SK-N-SH treated with all-trans-retinoic acid at 6 μM for 48 hours (cell line): Measurements from ENCODE around the gene PSMB7.

Experiments
- ARNTL ChIP-seq: fragments of 450-650 bp; formaldehyde crosslinking; IDR thresholded peaks from 2 replicates; pipeline ENCODE4 v1.5.0; 2020; ENCODE audit warnings: low read depth, mild to moderate bottlenecking, moderate library complexity, borderline replicate concordance
- GLIS3 ChIP-seq: fragments of 250-450 bp; sonication (Bioruptor Pico); IDR thresholded peaks from 2 replicates; pipeline ENCODE4 v1.5.0; 2020; ENCODE audit warnings: mild to moderate bottlenecking, moderate library complexity
- ISL1 ChIP-seq: fragments of 250-450 bp; sonication (Bioruptor Pico); IDR thresholded peaks from 2 replicates; pipeline ENCODE4 v2.1.2; 2022; ENCODE audit warnings: mild to moderate bottlenecking, moderate library complexity
- PATZ1 ChIP-seq: fragments of 250-450 bp; sonication (Bioruptor Pico); IDR thresholded peaks from 2 replicates; pipeline ENCODE4 v1.8.0; 2020; ENCODE audit warnings: mild to moderate bottlenecking, moderate library complexity, borderline replicate concordance
- RARB ChIP-seq: fragments of 250-450 bp; sonication (Bioruptor Pico); IDR thresholded peaks from 2 replicates; pipeline ENCODE4 v1.8.0; 2021; ENCODE audit warnings: mild to moderate bottlenecking, moderate library complexity
- SNAI2 ChIP-seq: fragments of 250-450 bp; sonication (Bioruptor Pico); IDR thresholded peaks from 2 replicates; pipeline ENCODE4 v1.5.0; 2020; ENCODE audit warnings: mild to moderate bottlenecking, moderate library complexity
- ZFP3 ChIP-seq: fragments of 250-450 bp; sonication (Bioruptor Pico); IDR thresholded peaks from 2 replicates; pipeline ENCODE4 v1.5.0; 2020; ENCODE audit warnings: mild to moderate bottlenecking, moderate library complexity
- ZNF565 ChIP-seq: fragments of 450-650 bp; formaldehyde crosslinking; conservative IDR thresholded peaks from 2 replicates; pipeline ENCODE4 v1.5.0; 2020; ENCODE audit warnings: low read depth, mild to moderate bottlenecking, moderate library complexity
- ZNF8 ChIP-seq: fragments of 450-650 bp; formaldehyde crosslinking; IDR thresholded peaks from 2 replicates; pipeline ENCODE4 v1.5.0; 2020; ENCODE audit warnings: mild to moderate bottlenecking, moderate library complexity

GRCh38 chr9:124328285-124328684 is 87.0 kb downstream of the PSMB7 start:
- no peak for TF ChIP-seq ZNF8
- TF ChIP-seq ZNF565 (CRISPR knock-in tag), result no peak
- TF ChIP-seq PATZ1 (CRISPR knock-in tag), result no peak
- no peak for TF ChIP-seq ZFP3 (CRISPR knock-in tag)
- TF ChIP-seq SNAI2 (CRISPR knock-in tag), result no peak
- TF ChIP-seq ARNTL (CRISPR knock-in tag), result no peak
- no peak for TF ChIP-seq ISL1 (CRISPR knock-in tag)
- no peak for TF ChIP-seq GLIS3 (CRISPR knock-in tag)
- TF ChIP-seq RARB (CRISPR knock-in tag), result no peak
